ENCODE data around the gene BPIFB4. TPM values are rescaled to one million over a fixed set of nuclear protein-coding genes. Genes with fewer than 3 reads are reported as not detected.
"Not testable (repeated sequence)": the region's sequence is repeated elsewhere in the genome, so short reads cannot be mapped to it uniquely, and the experiment has no call there.

The BPIFB4 gene
- not detected for total RNA-seq
- long read RNA-seq, result 0 reads

GRCh38 chr20:33079259-33079658 is at the start of gene BPIFB4:
Gene BPIFB4, plus strand, starts transcription at chr20:33079643. Its CDS starts 1,884 bp downstream, at chr20:33081527.
- intact Hi-C loops (cut with DNase I, micrococcal nuclease), result no loop called here
- no peak for DNase-seq
- no peak for ATAC-seq

- DNase-seq, result no peak
- intact Hi-C loops (cut with DNase I, micrococcal nuclease), result no loop called here
- ATAC-seq, result no peak
Observed at GRCh38 chr20:33030076-33030475, 49.4 kb upstream of the BPIFB4 start.

- ATAC-seq (no peak), DNase-seq (no peak)
- intact Hi-C loops (cut with DNase I, micrococcal nuclease), result no loop called here
Observed at GRCh38 chr20:33030569-33030968, 48.9 kb upstream of the BPIFB4 start.

GRCh38 chr20:33031531-33031930 is 47.9 kb upstream of the BPIFB4 start, which contains the start of gene BPIFB6:
Gene BPIFB6, plus strand, starts transcription at chr20:33031648. Its CDS starts 0 bp downstream, at chr20:33031648.
- intact Hi-C loops (cut with DNase I, micrococcal nuclease), result no loop called here
- ATAC-seq, result no peak
- DNase-seq, result no peak

GRCh38 chr20:33032555-33032954 is 46.9 kb upstream of the BPIFB4 start:
- ATAC-seq, result no peak
- intact Hi-C loops (cut with DNase I, micrococcal nuclease), result no loop called here

GRCh38 chr20:33033381-33033780 is 46.1 kb upstream of the BPIFB4 start:
- intact Hi-C loops (cut with DNase I, micrococcal nuclease), result no loop called here
- DNase-seq, result no peak
- ATAC-seq, result no peak

More at GRCh38 chr20:33032555-33032954, 46.9 kb upstream of the BPIFB4 start:
- DNase-seq, result no peak

- ATAC-seq, result no peak
- intact Hi-C loops (cut with DNase I, micrococcal nuclease), result no loop called here
- DNase-seq, result no peak
Observed at GRCh38 chr20:33034115-33034514, 45.3 kb upstream of the BPIFB4 start.

- intact Hi-C loops (cut with DNase I, micrococcal nuclease), result no loop called here
- DNase-seq (no peak), ATAC-seq (no peak)
Observed at GRCh38 chr20:33034901-33035492, 44.4 kb upstream of the BPIFB4 start.

- DNase-seq, result no peak
- ATAC-seq, result no peak
- intact Hi-C loops (cut with DNase I, micrococcal nuclease), result no loop called here
Observed at GRCh38 chr20:33037456-33037855, 42.0 kb upstream of the BPIFB4 start.

- DNase-seq, result no peak
- no peak for ATAC-seq
- intact Hi-C loops (cut with DNase I, micrococcal nuclease), result no loop called here
Observed at GRCh38 chr20:33038243-33038642, 41.2 kb upstream of the BPIFB4 start.

- no peak for DNase-seq
- intact Hi-C loops (cut with DNase I, micrococcal nuclease), result no loop called here
- no peak for ATAC-seq
Observed at GRCh38 chr20:33042430-33042829, 37.0 kb upstream of the BPIFB4 start.

GRCh38 chr20:33042983-33043730 is 36.3 kb upstream of the BPIFB4 start:
- intact Hi-C loops (cut with DNase I, micrococcal nuclease), result no loop called here
- ATAC-seq (no peak), DNase-seq (no peak)

GRCh38 chr20:33043731-33044181 is 35.7 kb upstream of the BPIFB4 start:
- DNase-seq (no peak), ATAC-seq (no peak)
- intact Hi-C loops (cut with DNase I, micrococcal nuclease), result no loop called here

GRCh38 chr20:33045129-33045721 is 34.2 kb upstream of the BPIFB4 start:
- DNase-seq; ATAC-seq; intact Hi-C loops (cut with DNase I, micrococcal nuclease): not testable (repeated sequence)

GRCh38 chr20:33046412-33046811 is 33.0 kb upstream of the BPIFB4 start:
- intact Hi-C loops (cut with DNase I, micrococcal nuclease), result no loop called here
- no peak for ATAC-seq

GRCh38 chr20:33051333-33051732 is 28.1 kb upstream of the BPIFB4 start:
- DNase-seq (no peak), ATAC-seq (no peak)
- intact Hi-C loops (cut with DNase I, micrococcal nuclease), result no loop called here

More at GRCh38 chr20:33046412-33046811, 33.0 kb upstream of the BPIFB4 start:
- DNase-seq, result no peak

- intact Hi-C loops (cut with DNase I, micrococcal nuclease), result no loop called here
- DNase-seq, result no peak
- no peak for ATAC-seq
Observed at GRCh38 chr20:33053291-33054106, 25.9 kb upstream of the BPIFB4 start, which contains the start of gene BPIFB3. Gene BPIFB3, plus strand, starts transcription at chr20:33053903. Its CDS starts 1,533 bp downstream, at chr20:33055436.

GRCh38 chr20:33054381-33054780 is 25.1 kb upstream of the BPIFB4 start:
- intact Hi-C loops (cut with DNase I, micrococcal nuclease), result no loop called here
- DNase-seq (no peak), ATAC-seq (no peak)

- intact Hi-C loops (cut with DNase I, micrococcal nuclease), result no loop called here
- DNase-seq (no peak), ATAC-seq (no peak)
Observed at GRCh38 chr20:33054791-33055190, 24.7 kb upstream of the BPIFB4 start.
